ENCODE measurements around the gene ZMYND15.

The ZMYND15 gene

GRCh38 chr17:4768298-4768697 lies 28.7 kb downstream of the ZMYND15 start:
- DNase-seq (ENCODE audit: low read depth) = no peak
- H3K4me3 ChIP-seq (ENCODE audit: low read depth, low read length) = no peak overlapping the region
- TF ChIP-seq, protein P1, sequence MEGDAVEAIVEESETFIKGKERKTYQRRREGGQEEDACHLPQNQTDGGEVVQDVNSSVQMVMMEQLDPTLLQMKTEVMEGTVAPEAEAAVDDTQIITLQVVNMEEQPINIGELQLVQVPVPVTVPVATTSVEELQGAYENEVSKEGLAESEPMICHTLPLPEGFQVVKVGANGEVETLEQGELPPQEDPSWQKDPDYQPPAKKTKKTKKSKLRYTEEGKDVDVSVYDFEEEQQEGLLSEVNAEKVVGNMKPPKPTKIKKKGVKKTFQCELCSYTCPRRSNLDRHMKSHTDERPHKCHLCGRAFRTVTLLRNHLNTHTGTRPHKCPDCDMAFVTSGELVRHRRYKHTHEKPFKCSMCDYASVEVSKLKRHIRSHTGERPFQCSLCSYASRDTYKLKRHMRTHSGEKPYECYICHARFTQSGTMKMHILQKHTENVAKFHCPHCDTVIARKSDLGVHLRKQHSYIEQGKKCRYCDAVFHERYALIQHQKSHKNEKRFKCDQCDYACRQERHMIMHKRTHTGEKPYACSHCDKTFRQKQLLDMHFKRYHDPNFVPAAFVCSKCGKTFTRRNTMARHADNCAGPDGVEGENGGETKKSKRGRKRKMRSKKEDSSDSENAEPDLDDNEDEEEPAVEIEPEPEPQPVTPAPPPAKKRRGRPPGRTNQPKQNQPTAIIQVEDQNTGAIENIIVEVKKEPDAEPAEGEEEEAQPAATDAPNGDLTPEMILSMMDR (IDR thresholded peaks at IDR 0.05; ENCODE audit: low read depth, low read length, missing control alignments) = no peak
- in situ Hi-C loops (cut with HindIII; ENCODE audit: low sequenced_read_pairs) = no loop called here

- in situ Hi-C loops (cut with HindIII; ENCODE audit: low sequenced_read_pairs) = no loop called here
- DNase-seq (ENCODE audit: low read depth) = no peak
- TF ChIP-seq, protein P1 (IDR thresholded peaks at IDR 0.05; ENCODE audit: low read depth, low read length, missing control alignments) = no peak
- H3K4me3 ChIP-seq (ENCODE audit: low read depth, low read length) = no peak overlapping the region
Observed at GRCh38 chr17:4769628-4770027, 30.0 kb downstream of the ZMYND15 start.

DNA sequence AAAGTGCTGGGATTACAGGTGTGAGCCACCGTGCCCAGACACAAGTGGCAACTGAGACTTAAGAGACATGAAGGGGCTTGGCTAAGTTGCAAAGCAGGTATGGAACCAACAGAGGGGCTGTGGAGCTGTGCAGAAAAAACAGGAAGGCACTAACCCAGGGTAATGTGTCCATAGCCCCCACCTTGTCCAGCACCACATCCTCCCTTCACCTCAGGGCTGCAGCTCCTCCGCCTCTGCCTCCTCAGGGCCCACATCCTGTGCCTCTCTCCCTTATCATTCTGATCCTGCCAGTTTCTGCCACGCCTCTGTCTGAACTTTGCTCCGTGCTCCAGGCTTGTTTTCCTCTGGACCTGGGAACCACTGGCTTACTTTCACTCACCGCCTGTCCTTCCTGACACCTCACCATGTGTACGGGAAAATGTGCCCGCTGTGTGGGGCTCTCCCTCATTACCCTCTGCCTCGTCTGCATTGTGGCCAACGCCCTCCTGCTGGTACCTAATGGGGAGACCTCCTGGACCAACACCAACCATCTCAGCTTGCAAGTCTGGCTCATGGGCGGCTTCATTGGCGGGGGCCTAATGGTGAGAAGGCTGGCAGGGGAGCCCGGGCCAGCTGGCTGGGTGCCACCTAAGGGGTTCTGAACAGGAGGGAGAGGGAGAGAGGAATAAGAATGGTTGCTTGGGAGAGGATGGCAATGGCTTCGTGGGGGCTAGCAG lies 32.0 kb downstream of the ZMYND15 start, which contains the start of gene TM4SF5:
TSS of gene TM4SF5 (plus strand) at position 368 of the 716 bp plus-strand sequence. CDS start at position 405, 37 bp downstream.
- no peak within 1 kb of the TSS for H3K4me3 ChIP-seq (ENCODE audit: low read depth, low read length)
- TF ChIP-seq, protein P1 (IDR thresholded peaks at IDR 0.05; ENCODE audit: low read depth, low read length, missing control alignments) = no peak
- DNase-seq (ENCODE audit: low read depth) = no peak
- in situ Hi-C loops (cut with HindIII; ENCODE audit: low sequenced_read_pairs) = no loop called here

DNA sequence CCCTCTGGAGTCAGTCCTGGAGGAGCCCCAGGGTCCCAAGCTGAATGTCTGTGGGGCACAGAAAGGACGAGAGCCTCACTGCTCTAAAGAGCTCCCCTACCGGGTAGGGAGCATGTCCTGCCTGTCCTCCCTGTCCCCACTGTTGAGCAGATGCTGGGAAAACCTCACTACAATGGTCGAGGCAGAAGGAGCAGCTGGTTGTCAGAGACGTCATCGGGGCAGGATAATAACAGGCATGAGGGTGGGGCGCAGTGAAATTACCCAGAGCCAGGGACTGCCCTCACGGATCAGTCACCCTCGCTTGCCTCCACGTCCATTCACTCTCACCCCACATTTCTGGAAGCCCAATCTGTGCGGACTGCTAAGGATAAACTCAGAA lies 32.6 kb downstream of the ZMYND15 start:
- DNase-seq (ENCODE audit: low read depth) = no peak
- TF ChIP-seq, protein P1 (IDR thresholded peaks at IDR 0.05; ENCODE audit: low read depth, low read length, missing control alignments) = no peak
- in situ Hi-C loops (cut with HindIII; ENCODE audit: low sequenced_read_pairs) = no loop called here
- H3K4me3 ChIP-seq (ENCODE audit: low read depth, low read length) = no peak overlapping the region

GRCh38 chr17:4777969-4778760 lies 38.5 kb downstream of the ZMYND15 start:
- TF ChIP-seq, protein P1 (IDR thresholded peaks at IDR 0.05; ENCODE audit: low read depth, low read length, missing control alignments) = no peak
- no peak overlapping the region for H3K4me3 ChIP-seq (ENCODE audit: low read depth, low read length)
- no peak for DNase-seq (ENCODE audit: low read depth)
- in situ Hi-C loops (cut with HindIII; ENCODE audit: low sequenced_read_pairs) = no loop called here

- in situ Hi-C loops (cut with HindIII; ENCODE audit: low sequenced_read_pairs) = no loop called here
- TF ChIP-seq, protein P1 (IDR thresholded peaks at IDR 0.05; ENCODE audit: low read depth, low read length, missing control alignments) = no peak
- no peak overlapping the region for H3K4me3 ChIP-seq (ENCODE audit: low read depth, low read length)
- DNase-seq (ENCODE audit: low read depth) = no peak
Observed at GRCh38 chr17:4780325-4780955, 40.8 kb downstream of the ZMYND15 start.
